GM12892 (cell line): ENCODE results near the gene LRG1.

ENCODE experiments used
- POLR2A ChIP-seq: IDR thresholded peaks from 2 replicates; pipeline ENCODE4 v1.6.1; 2011; ENCODE audit warnings: low read depth, low read length, control low read depth
- POLR2AphosphoS5 ChIP-seq: IDR thresholded peaks from 2 replicates; pipeline ENCODE4 v1.6.1; 2011; ENCODE audit warnings: low read depth, low read length, control low read depth
- TAF1 ChIP-seq: IDR thresholded peaks from 2 replicates; pipeline ENCODE4 v1.6.1; 2011; ENCODE audit warnings: low read depth, mild to moderate bottlenecking, control low read depth, low read length, borderline replicate concordance

GRCh38 chr19:4557971-4558941 lies 18.4 kb upstream of the LRG1 start:
- TF ChIP-seq POLR2A (no peak), POLR2AphosphoS5 (no peak), TAF1 (no peak)
